ENCODE measurements around the gene TACR2.
A peak's percentile ranks its signal among the peaks of the same experiment; 100 is the strongest.
"Not testable (repeated sequence)": the region's sequence is repeated elsewhere in the genome, so short reads cannot be mapped to it uniquely, and the experiment has no call there.

The TACR2 gene

DNA sequence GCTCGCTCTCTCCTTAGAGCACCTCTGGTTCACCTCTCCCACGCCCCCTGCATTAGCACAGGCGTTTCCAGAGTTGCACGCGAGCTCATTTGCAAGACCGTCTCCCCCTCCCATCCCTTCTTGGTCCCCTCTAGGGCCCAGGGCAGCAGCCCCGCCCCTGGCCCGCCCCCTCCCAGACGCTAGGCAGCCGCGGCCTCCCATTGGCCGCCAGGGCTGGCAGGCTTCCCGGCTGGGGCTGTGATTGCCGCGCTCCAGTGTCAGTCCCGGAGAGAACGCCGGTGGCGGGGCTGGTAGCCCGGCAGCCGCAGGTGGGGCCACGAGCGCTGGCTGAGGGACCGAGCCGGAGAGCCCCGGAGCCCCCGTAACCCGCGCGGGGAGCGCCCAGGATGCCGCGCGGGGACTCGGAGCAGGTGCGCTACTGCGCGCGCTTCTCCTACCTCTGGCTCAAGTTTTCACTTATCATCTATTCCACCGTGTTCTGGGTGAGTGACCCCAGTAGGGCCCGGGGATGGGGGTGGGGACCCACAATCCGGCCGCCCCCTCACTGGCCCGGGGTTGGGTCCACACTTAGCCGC, 34.6 kb upstream of the TACR2 start, which contains the start of gene TSPAN15:
Gene TSPAN15, plus strand, starts transcription at position 257 of the 575 bp plus-strand sequence. Its CDS starts 130 bp downstream, at position 387.
- peak; percentile 36 to 98 (median 90) for DNase-seq

DNA sequence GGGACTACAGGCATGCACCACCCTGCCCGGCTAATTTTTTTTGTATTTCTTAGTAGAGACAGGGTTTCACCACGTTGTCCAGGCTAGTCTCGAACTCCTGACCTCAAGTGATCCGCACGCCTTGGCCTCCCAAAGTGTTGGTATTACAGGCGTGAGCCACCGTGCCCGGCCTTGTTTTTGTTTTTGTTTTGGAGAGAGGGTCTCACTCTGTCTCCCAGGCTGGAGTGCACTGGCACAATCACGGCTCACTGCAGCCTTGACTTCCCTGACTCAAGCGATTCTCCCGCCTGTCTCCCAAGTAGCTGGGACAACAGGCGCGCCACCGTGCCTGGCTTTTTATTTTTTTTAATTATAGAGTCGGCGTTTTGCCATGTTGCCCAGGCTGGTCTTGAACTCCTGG, 33.7 kb upstream of the TACR2 start:
- DNase-seq: not testable (repeated sequence)

DNA sequence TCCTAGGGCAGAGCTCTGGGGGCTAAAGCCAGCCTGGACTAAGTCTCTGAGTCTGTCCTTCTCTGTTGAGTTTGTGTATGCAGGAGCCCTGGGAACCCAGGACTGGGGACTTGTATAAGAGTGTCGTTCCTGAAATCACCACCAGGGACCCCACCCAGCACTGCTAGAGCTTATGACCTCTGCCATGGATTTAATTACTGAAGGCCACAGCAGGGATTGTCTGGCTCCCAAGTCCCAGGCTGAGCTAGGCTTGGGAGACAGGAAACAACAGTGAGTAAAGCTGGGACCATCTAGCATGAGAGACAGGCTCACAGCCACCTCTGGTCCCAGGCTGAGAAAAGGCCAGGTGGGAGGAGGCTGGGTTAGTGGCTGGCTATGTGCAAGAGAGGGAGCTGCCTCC, 33.1 kb upstream of the TACR2 start:
- peak in 29 of 51 donors; percentile 16 to 78 (median 54) for DNase-seq

DNA sequence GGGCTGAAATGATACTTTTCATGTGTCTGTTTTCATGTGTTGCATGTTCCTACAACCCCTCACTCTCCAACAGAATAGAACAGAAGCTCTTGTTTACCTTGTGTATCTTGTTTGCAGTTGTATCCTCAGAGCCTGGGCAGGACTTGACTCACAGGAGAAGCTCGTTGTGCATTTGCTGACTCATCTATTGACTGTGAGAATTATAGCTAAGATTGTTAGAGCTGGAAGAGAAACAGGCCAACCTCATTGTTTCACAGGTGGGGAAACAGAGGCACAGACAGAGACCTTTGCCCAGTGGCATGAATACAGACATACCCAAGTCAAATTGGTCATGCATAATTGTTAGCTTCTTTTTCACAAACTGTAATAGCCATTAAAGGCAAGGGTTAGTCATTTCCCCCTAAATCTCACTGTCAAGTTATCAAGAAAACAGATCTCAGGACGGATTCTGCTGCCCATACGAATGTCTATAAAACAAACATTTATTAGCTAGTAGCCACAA, 30.0 kb upstream of the TACR2 start:
- no peak for DNase-seq

DNA sequence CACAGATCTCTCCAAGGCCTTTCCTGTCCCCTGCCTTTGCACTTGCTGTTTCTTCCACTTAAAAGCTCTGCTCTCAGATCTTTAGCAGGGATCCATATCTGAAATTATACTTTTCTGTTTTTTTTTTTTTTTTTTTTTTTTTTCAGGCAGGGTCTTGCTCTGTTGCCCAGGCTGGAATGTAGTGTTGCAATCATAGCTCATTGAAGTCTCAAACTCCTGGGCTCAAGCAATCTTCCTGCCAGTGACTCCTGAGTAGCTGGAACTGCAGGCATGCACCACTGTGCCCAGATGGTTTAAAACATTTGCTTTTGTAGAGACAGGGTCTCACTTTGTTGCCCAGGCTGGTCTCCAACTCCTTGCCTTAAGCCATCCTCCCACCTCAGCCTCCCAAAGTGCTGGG, 29.5 kb upstream of the TACR2 start:
- no peak for DNase-seq

DNA sequence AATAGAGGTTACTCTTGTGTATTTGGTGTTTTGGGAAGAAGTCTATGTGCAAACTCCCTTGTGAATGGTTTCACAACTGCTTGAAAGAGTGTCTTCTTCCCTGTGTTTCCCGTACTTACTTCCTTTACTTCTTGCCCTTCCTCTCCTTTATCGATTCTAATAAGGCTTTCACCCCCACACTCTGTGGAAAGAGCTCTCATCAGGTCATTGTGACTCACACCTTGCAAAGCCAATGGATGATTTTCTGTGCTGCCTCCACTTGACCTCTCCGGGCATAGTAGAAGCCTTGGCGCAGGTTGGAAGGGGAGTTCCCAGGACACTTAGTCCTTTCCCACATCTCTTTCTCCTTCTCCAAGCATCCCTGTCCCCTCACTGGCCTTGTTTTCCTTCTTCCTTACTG, 28.3 kb upstream of the TACR2 start:
- DNase-seq: no peak

DNA sequence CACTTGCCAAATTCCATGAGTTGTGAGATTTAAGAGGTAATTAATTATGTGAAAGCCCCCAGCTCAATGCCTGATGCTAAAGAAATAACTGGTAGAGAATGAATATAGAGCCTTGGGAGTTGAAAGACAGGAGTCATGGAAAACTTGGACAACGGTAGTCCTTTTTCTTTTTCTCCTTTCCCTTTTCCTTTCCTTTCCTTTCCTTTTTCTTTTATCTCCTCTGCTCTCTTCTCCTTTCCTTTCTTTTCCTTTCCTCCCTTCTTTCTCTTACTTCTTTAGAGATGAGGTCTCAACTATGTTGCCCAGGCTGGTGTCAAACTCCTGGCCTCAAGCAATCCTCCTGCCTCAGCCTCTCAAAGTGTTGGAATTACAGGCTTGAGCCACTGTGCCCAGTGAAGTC, 26.6 kb upstream of the TACR2 start:
- no peak for DNase-seq

DNA sequence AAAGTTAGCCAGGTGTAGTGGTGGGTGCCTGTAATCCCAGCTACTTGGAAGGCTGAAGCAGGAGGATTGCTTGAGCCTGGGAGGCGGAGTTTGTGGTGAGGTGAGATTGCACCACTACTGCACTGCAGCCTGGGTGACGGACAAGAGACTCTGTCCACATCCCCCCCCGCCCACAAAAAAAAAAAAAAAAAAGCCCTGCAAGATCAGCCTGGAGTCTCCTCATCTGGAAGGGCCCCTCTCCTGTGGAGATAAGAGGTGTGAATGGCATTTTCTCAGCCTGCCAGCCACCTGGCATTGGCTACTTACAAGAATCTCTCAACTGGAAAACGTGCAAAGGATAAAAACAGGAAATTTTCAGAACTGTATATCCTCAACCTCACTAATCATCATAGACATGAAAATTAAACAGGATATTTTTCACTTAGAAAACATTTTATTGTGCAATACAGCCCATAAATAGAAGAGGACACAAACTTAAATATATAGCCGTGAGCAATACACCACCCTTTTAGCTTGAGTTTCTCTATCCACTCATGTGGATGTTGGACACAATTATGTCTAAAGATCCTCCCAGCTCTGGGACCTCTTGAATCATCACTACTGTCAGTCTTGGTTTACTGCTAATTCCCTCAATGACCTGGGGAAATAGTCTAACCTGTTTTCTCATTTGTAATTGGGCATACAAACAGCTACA, 23.2 kb upstream of the TACR2 start:
- DNase-seq: no peak

DNA sequence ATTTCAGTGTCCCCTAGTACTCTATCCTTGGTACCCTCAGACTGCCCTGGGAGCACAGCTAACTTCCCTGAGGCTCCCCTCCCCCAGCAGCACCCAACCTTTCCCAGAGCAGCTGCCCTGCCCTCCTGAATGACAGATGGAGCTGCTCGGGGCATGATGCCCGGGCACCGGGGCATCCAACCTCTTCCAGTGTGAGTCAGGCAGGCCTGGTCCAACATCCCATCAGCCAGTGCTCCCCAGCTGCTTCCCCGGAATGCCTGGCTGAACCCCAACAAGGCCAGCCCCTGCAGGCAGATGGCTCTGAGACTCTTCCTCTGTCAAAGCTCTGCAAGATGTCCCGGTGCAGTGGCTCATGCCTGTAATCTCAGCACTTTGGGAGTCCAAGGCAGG, 22.6 kb upstream of the TACR2 start:
- peak in 20 of 51 donors; percentile 10 to 56 (median 30) for DNase-seq

DNA sequence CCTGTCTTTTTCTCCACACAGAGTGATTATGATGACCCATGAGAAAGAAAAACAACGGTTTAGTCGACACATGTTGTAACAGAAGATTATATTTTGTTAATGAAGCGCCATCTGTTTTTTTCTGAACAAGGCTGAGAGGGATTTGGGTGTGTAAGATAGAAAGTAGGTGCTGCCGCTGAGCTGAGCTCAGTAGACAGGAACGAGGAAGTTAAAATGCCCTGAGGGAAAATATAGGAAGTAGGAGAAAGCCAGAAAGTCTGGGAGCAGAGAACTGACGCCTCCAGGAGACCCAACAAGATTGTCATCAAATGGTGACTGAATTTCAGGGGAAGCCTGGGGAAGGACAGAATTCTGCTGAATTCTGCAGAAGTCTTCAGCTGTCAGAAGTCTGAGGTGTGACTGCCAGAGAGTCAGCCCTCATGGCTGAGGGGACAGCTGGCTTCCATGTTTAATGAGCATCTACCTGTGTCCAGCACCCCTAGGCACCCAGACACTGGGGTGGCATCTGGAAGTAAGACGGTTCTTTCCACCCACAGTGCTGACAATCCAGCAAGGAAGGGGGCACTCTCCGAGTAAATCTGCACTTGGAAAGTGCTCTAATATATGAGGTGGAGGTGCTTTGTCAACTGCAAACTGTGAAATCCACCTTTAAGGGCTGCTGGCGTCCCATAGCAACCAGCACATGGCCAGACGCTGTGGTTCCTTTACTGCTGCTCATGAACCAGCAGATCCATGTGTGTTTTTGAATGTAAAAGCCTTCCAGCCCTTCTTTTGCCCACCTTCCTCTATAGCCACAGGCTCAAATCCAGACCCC, 22.0 kb upstream of the TACR2 start:
- DNase-seq: no peak

DNA sequence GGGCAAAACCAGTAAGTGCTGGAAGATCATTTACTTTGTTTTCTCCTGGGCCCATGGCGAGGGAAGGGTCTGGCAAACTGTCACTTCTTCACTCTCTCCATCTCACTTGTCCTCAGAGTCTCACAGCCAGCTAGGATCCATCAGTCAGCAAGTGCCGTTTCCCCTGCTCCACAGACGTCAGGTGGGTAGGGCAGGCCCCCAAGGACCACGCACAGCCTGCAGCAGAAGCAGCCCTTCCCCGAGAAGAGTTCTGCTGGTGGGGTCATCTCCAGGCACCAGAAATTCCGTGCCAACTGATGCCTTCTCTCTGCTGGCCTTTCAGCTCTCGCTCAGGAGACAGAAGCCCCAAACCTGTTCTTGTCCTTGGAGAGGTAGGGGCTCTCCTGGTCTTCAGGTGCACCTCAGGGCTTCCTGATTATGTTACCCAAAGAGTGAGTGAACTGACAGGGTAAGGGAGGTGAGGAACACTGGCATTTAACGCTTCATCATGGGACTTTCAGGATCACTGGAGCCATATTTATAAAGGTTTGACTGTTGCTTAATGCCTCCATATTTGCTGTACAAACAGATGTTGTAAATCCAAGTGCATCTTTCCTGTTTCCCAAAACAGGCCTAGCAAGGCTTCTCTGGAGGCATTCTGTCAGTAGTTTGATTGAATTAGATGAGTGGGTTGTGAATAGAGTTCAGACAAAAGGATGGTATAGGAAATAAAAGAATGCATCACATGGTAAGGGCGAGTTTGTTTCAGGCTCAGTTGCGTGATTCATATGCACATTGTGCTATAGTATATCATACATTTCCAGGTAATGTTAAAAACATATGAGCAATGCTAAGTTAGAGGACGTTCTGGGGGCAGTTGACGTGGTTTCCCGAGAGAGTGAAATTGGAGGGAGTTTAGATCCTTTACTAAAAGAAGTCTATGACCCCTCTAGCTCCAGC, 20.9 kb upstream of the TACR2 start:
- no peak for DNase-seq

DNA sequence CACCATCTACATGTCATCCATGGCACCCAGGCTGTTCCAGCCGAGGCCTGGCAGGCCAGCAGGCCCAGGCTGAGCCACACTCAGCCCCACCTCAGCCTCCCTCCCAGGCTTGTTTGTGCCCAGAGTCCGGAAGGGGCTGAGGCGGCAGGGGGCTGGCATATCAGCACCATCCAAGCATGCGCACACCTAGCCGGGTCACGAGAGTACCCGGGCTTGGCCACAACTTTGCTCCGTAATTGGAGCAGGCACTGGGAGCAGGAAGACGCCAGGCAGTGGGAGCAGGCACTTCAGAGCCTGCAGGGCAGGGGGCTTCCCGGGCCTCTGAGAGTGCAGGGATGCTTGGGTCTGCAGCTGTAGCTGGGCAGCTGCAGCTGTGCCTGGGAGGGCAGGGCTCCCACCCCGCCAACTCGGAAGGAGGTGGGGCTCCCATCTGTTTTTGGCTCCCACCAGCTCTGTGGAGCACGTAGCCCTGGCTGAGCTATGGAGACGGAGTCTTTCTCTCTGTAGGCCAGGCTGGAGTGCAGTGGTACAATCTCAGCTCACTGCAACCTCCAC, 19.3 kb upstream of the TACR2 start:
- DNase-seq: no peak

DNA sequence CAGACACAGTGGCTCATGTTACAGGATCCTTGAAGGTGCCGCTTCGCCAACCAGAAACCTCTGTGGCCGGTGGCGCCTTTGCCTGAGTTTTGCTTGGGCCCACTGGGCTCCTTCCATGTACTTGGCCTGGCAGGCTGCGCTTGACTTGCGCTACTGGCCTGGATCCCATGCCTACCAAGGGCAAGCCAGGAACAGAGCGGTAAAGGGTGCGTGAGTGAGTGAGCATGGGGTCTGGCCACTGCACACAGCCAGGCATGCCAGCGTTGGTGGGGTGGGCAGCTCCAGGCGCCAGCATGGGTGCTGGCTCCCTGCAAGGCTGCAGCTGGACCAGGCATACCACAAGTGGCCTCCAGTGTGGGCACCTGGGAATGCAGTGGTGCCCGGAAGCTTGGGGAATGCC, 18.2 kb upstream of the TACR2 start:
- DNase-seq: no peak

DNA sequence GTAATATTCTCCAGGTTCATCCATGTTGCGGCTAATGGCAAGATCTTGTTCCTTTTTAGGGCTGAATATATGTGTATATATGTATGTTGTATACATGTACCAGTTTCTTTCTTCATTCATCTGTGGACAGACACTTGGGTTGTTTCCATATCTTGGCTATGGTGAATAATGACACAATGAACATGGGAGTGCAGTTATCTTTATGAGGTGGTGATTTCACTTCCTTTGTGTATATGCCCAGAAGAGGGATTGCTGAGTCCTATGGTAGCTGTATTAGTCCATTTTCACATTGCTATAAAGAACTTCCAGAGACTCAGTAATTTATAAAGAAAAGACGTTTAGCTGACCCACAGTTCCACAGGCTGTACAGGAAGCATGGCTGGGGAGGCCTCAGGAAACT, 17.5 kb upstream of the TACR2 start:
- DNase-seq: no peak

DNA sequence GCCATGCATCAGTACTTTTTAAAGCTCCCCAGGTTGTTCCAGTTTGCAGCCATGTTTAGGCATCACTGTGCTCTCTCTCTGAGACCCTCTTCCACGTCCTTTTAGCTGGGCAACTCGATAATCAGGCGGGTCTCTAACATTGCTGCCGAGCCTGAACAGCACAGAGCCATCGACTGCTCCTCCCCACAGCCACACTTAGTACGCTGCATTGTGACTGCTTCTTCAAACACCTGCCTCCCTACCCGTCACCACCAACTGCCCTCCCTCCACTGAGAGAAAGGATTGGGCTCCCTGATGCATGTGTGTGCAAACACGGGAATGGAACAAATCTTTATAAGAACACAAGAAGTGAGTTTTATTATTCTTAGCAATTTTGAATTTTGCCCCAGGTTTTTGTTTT, 11.4 kb upstream of the TACR2 start:
- no peak for DNase-seq

DNA sequence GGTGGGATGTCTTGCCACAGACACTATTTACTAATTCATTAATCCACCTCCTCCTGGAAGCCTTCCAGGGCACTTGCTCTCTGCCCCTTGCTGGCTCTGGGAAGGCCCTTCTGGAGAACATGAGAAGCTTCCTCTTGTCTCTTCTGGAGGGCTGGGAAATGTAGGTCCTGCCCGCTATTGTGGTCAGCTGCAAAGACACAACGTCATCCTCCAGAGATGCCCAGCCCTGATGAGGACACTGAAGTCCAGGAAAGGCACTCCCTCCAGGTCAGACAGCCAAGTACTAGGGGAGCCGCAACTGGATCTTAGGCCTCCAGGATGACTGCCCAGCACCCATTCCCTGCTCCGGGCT, 9.6 kb upstream of the TACR2 start:
- DNase-seq: no peak

DNA sequence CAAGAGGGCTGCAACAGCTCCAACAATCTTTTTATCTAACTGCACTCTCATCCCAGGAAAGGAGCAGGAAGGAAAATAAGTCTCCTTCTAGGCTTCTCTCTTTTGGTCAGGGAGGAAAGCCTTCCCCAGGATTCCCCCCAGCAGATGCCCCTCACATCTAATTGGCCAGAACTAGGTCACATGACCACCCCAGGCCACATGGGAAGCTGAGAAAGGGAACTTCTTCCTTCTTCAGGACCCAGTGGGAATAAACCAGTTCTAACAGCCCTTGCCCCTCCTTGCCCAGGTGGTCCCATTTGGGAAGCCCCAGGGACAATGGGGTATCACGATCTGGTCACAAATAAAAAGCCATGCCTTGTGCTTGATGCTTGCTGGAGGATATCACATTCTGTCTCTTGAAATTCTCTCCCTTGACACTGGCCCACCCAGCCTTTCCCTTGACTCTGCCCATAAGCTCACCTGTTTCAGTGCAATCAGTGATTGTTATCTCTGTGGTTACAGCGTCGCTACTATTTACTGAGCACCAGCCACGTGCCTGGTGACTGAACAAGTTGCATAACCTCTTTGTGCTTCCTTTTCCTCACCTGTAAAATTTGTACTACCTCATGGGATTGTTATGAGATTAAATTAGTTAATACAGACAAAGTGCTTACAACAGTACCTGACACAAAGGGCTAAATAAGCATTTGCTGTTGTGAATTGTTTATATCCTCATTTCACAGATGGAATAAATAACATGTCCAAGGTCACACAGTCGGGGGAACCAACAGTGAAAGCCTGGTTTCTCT, 9.0 kb upstream of the TACR2 start:
- no peak for DNase-seq

DNA sequence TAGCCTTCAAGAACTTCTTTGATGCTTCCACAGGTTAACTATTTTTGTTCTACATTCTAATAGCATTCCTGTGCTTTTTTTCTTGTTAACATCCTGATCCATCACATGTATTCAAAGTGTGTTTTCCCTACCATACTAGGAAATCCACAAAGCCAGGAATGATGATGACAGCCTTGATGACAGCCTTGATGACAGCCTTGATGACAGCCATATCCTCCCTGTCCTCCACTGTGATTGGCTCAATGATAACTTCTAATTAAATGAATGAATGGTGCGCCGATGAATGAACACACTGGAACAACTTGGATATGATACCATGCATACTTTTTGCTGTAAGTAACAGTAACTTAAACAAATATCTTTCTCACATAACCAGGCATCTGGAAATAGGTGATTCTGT, 8.3 kb upstream of the TACR2 start:
- no peak for DNase-seq

DNA sequence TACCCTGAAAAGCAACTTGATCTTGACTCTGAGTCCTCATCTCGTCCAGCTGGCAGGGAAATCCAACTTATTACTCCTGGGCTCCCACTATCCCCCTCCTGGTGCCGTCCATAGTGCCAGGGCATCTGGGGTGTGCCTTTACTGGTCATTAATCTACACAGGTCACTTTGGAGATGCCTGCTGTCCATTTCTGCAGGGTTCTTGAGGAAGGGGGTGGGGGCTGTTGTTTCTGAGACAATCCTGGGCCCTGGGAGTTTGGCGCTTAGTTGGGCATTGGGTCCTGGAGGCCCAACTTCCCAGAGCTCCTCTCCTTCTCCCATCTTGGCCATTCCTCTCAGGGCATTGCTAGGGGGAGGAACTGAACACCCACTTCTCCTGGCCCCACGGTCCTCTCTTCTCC, 6.0 kb upstream of the TACR2 start:
- no peak for DNase-seq

DNA sequence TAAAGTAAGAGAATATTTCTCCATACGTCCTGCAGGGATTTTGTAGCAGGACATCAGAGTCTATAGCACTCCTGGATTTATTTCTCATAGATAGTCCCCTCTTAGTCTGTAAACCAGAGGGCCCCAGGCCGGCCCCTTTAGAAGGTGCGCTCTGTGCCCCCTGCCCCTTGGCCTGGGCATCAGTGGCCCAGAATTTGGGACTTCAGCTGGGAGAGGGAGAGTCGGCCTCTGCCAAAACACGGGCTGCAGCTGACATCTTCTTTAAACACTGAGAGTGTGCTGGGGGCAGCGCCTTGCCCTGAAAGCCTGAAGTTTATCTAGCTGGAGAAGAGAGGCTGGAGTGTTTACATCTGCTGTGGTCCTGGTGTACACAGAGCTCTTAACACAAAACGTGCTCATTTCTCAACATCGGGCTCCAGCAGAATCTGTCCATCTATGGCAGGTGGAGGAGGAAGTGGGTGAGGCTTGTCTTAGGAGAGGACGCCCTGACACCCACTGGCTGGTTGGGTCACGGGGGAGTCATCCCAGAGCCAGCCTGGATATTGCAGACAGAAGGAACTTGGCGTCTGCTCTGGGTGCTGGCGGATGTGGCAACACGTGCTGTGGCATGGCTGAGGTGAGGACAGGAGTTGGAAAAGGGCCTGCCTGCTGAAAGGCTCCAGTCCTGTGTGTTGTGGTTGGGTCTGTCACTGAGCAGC, 5.0 kb upstream of the TACR2 start:
- no peak for DNase-seq
